Loucy (cell line): Measurements from ENCODE around the gene NDE1.

Experiments used
- H2AFZ ChIP-seq: fragments of 200-600 bp; sonication (generic); 2 replicates; pipeline ENCODE4 v1.6.0; 2016; ENCODE audit warnings: antibody characterized with exemption, mild to moderate bottlenecking, low read length, moderate library complexity
- H3F3A ChIP-seq: fragments of 200-600 bp; 2 replicates; pipeline ENCODE4 v1.6.0; 2016; ENCODE audit warnings: antibody characterized with exemption, low read depth, mild to moderate bottlenecking
- H3K27me3 ChIP-seq: fragments of 200-600 bp; sonication (generic); 2 replicates; pipeline ENCODE4 v1.6.1; 2014; ENCODE audit warnings: low read length, mild to moderate bottlenecking; ENCODE audit not compliant: insufficient read depth, poor library complexity, severe bottlenecking
- H3K36me3 ChIP-seq: fragments of 200-600 bp; sonication (generic); 2 replicates; pipeline ENCODE4 v1.6.1; 2016; ENCODE audit warnings: low read length; ENCODE audit not compliant: insufficient read depth
- H3K4me1 ChIP-seq: fragments of 200-600 bp; sonication (generic); 2 replicates; pipeline ENCODE4 v1.5.1; 2014; ENCODE audit warnings: low read length, mild to moderate bottlenecking; ENCODE audit not compliant: insufficient read depth, poor library complexity, severe bottlenecking
- H3K4me2 ChIP-seq: fragments of 200-600 bp; sonication (generic); 2 replicates; pipeline ENCODE4 v1.6.0; 2014; ENCODE audit warnings: antibody characterized with exemption, low read length, low read depth, mild to moderate bottlenecking; ENCODE audit not compliant: poor library complexity, severe bottlenecking
- H3K4me3 ChIP-seq: fragments of 200-600 bp; sonication (generic); 2 replicates; pipeline ENCODE4 v1.5.1; 2014; ENCODE audit warnings: low read length, mild to moderate bottlenecking, mixed read lengths; ENCODE audit not compliant: poor library complexity, severe bottlenecking
- H3K79me2 ChIP-seq: fragments of 200-600 bp; sonication (generic); 2 replicates; pipeline ENCODE4 v1.6.1; 2014; ENCODE audit warnings: low read length; ENCODE audit not compliant: insufficient read depth
- H3K9ac ChIP-seq: fragments of 200-600 bp; sonication (generic); 2 replicates; pipeline ENCODE4 v1.6.0; 2014; ENCODE audit warnings: mild to moderate bottlenecking, low read depth, low read length, moderate library complexity; ENCODE audit not compliant: poor library complexity, severe bottlenecking
- H3K9me2 ChIP-seq: fragments of 200-600 bp; sonication (generic); replicated peaks from 2 replicates; pipeline ENCODE4 v1.6.1; 2016; ENCODE audit warnings: low read depth, low read length, mixed read lengths
- H3K9me3 ChIP-seq: fragments of 200-600 bp; sonication (generic); 2 replicates; pipeline ENCODE4 v1.6.1; 2014; ENCODE audit warnings: mild to moderate bottlenecking, antibody characterized with exemption, low read length, low read depth; ENCODE audit not compliant: insufficient read depth
- H4K20me1 ChIP-seq: fragments of 200-600 bp; sonication (generic); 2 replicates; pipeline ENCODE4 v1.6.0; 2014; ENCODE audit warnings: antibody characterized with exemption, low read length, mild to moderate bottlenecking; ENCODE audit not compliant: insufficient read depth, poor library complexity, severe bottlenecking
- CTCF ChIP-seq: fragments of 200-600 bp; sonication (generic); conservative IDR thresholded peaks from 2 replicates; pipeline ENCODE4 v1.5.1; 2014; ENCODE audit warnings: mild to moderate bottlenecking, antibody characterized with exemption, low read length
- EZH2phosphoT487 ChIP-seq: fragments of 200-600 bp; IDR thresholded peaks from 2 replicates; pipeline ENCODE4 v1.6.1; 2018; ENCODE audit warnings: antibody characterized with exemption, mild to moderate bottlenecking, moderate library complexity, borderline replicate concordance

Gene NDE1

GRCh38 chr16:15660203-15660601 is 10.2 kb downstream of the NDE1 start:
- Histone ChIP-seq H3F3A (no peaks in the 10 kb centered on the region), H3K4me3 (no peak overlapping the region), H3K4me1 (no peaks in the 10 kb centered on the region), H3K9ac (no peak overlapping the region), H3K79me2 (peaks cover 49% of the 10 kb centered on the region), H3K4me2 (no peak overlapping the region), H4K20me1 (no peaks in the 10 kb centered on the region), H3K36me3 (peaks cover 6% of the 10 kb centered on the region; the same call in 1 of the 2 replicates), H2AFZ (no peak overlapping the region), H3K27me3 (no peaks in the 10 kb centered on the region), H3K9me3 (no peaks in the 10 kb centered on the region), H3K9me2 (no peaks in the 10 kb centered on the region)
- no peak for TF ChIP-seq CTCF
- TF ChIP-seq EZH2phosphoT487, result no peak

- Histone ChIP-seq H3K9me3 (no peaks in the 10 kb centered on the region), H2AFZ (no peak overlapping the region), H3K9me2 (no peaks in the 10 kb centered on the region), H3K4me2 (no peak overlapping the region), H3K4me1 (no peaks in the 10 kb centered on the region), H3K4me3 (no peak overlapping the region), H4K20me1 (no peaks in the 10 kb centered on the region), H3K27me3 (no peaks in the 10 kb centered on the region), H3K9ac (no peak overlapping the region), H3F3A (no peaks in the 10 kb centered on the region), H3K36me3 (peaks cover 39% of the 10 kb centered on the region; the same call in 1 of the 2 replicates), H3K79me2 (peaks cover 17% of the 10 kb centered on the region; the same call in 1 of the 2 replicates)
- TF ChIP-seq CTCF (no peak), EZH2phosphoT487 (no peak)
Measured at GRCh38 chr16:15665107-15665506, 15.1 kb downstream of the NDE1 start.

GRCh38 chr16:15667091-15667742 is 17.2 kb downstream of the NDE1 start:
- Histone ChIP-seq H3F3A (no peaks in the 10 kb centered on the region), H3K9me2 (no peaks in the 10 kb centered on the region), H3K36me3 (peaks cover 53% of the 10 kb centered on the region; the same call in 1 of the 2 replicates), H3K4me1 (no peaks in the 10 kb centered on the region), H3K4me3 (no peak overlapping the region), H3K79me2 (no peaks in the 10 kb centered on the region), H4K20me1 (no peaks in the 10 kb centered on the region), H2AFZ (no peak overlapping the region), H3K27me3 (no peaks in the 10 kb centered on the region), H3K9me3 (no peaks in the 10 kb centered on the region), H3K9ac (no peak overlapping the region), H3K4me2 (no peak overlapping the region)
- TF ChIP-seq CTCF (no peak), EZH2phosphoT487 (no peak)
